ENCODE results near the gene KDM7A.
"Not testable (repeated sequence)": the region's sequence is repeated elsewhere in the genome, so short reads cannot be mapped to it uniquely, and the experiment has no call there.

Gene KDM7A

GRCh38 chr7:140176811-140177702 lies at the start of gene KDM7A:
KDM7A (minus strand) TSS chr7:140176983; CDS start chr7:140176937, 46 bp downstream.
- no peak for FAIRE-seq

- FAIRE-seq, result no peak
These were observed 48.9 kb upstream of the KDM7A start for GRCh38 chr7:140225562-140226249.

- FAIRE-seq, result no peak
These were observed 46.9 kb upstream of the KDM7A start for GRCh38 chr7:140223515-140224221.

DNA sequence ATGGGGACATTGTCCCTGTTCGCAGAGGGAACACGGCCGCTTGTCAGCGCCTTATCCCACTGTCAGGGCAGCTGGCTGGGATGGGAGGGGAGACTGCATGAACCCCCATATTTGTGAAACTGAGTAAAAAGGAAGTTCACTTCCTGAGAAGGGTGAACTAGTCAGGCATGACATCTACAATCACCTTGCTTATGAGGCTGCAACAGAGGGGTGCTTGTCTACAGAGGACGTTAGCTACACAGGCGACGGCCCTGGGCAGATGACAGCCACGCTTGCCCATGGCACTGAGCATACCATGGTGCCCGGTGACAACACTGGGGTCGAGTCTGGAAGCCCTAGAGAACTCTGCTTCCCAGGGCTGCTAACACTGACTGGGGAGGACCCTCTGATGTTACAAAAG lies 46.0 kb upstream of the KDM7A start:
- FAIRE-seq, result no peak

- FAIRE-seq, result no peak
These were observed 43.1 kb upstream of the KDM7A start for GRCh38 chr7:140219672-140220524.

GRCh38 chr7:140218656-140219055 lies 41.9 kb upstream of the KDM7A start:
- no peak for FAIRE-seq

- no peak for FAIRE-seq
These were observed 41.1 kb upstream of the KDM7A start for GRCh38 chr7:140217750-140218501.

GRCh38 chr7:140215281-140215680 lies 38.5 kb upstream of the KDM7A start:
- FAIRE-seq, result no peak

- no peak for FAIRE-seq
These were observed 37.4 kb upstream of the KDM7A start for GRCh38 chr7:140214075-140214684.

DNA sequence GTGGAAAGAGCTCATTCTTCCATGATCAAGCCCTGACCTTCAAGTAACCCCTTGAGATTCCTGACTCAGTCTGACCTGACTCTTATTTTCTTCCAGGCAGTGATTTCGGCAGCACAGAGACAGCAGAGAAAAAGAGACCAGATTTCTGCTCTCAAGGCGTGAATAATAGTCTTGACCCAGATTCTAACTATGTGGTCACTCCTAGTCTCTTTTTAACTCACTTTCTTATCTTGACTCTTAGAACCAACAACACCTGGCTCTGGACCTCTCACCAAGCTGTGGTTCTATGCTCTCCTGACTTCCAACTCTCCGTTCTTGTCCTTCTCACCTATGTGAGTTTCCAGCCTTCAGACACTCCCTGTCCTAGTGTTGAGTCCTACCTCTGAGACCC lies 36.9 kb upstream of the KDM7A start:
- FAIRE-seq, result no peak

- FAIRE-seq, result no peak
These were observed 35.5 kb upstream of the KDM7A start for GRCh38 chr7:140212100-140212881.

DNA sequence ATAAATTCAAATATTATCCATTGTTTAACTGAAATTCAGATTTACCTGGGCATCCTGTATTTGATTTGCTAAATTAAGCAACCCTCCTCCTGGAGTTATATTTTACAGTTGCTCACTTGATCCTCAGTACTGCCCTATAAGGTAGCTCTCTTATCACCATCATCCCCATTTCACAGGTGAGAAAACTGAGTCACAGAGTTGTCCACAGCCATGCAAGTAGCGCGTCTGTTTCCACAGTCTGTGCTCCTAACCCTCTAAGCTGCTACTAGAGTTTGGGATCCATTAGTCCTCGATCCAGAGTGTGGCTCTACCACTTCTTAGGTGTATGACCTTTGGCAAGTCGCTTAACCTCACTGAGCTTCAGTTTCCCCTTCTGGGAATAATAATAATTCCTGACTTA lies 34.9 kb upstream of the KDM7A start:
- FAIRE-seq, result no peak

GRCh38 chr7:140209866-140210609 lies 33.3 kb upstream of the KDM7A start:
- no peak for FAIRE-seq

GRCh38 chr7:140206616-140207389 lies 30.0 kb upstream of the KDM7A start:
- no peak for FAIRE-seq

DNA sequence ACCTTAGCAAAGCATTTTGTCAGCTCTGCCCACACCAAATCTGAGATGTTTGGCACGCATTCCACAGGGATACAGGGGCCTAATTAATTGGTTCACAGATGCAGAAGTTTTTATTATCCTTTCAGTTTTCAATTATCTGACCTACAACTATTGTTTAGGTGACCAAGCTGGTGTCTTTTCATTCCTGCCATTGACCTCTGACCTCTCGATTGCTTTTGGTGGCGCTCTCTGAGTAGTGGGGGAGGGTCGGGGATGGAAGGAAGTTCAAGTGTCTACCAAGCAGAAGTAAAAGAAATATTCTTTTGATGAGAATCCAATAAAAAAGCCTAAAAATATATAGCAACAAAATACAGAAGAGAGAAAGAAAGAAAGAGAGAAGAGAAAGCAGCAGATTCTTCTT lies 28.8 kb upstream of the KDM7A start:
- FAIRE-seq, result no peak

DNA sequence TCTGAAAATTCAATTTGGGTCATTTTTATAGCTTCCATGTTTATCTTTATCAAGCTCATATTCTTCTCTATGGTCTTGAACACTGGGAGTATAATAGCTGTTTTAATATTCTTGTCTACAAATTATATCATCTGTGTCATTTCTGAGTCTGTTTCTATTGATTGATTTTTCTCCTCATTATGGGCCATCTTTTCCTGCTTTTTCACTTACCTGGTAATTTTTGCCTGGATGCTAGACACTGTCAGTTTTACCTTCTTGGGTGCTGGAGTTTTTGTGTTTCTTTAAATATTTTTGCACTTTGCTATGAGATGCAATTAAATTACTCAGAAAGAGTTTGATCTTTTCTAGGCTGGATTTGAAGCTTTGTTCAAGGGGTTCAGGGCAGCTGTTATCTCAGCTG lies 26.8 kb upstream of the KDM7A start:
- FAIRE-seq, result no peak

DNA sequence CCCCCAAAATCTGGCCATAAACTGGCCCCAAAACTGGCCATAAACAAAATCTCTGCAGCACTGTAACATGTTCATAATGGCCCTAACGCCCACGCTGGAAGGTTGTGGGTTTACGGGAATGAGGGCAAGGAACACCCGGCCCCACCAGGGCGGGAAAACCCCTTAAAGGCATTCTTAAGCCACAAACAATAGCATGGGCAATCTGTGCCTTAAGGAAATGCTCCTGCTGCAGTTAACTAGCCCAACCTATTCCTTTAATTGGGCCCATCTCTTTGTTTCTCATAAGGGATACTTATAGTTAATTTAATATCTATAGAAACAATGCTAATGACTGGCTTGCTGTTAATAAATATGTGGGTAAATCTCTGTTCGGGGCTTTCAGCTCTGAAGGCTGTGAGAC lies 26.2 kb upstream of the KDM7A start:
- not testable (repeated sequence) for FAIRE-seq

GRCh38 chr7:140201393-140201792 lies 24.6 kb upstream of the KDM7A start:
- FAIRE-seq, result no peak

Data from islet of Langerhans (tissue), 1 donor.